ENCODE results near the gene ENPP6.

The ENPP6 gene

GRCh38 chr4:184189966-184190365, 27.7 kb downstream of the ENPP6 start:
- DNase-seq: no peak

- no peak for DNase-seq
Observed at GRCh38 chr4:184188443-184189400, 29.0 kb downstream of the ENPP6 start.

- no peak for DNase-seq
Observed at GRCh38 chr4:184177271-184177670, 40.4 kb downstream of the ENPP6 start.

- no peak for DNase-seq
Observed at GRCh38 chr4:184174571-184175488, 42.8 kb downstream of the ENPP6 start.

GRCh38 chr4:184171011-184171410, 46.7 kb downstream of the ENPP6 start:
- DNase-seq: no peak

GRCh38 chr4:184169225-184169867, 48.3 kb downstream of the ENPP6 start:
- no peak for DNase-seq

GRCh38 chr4:184168406-184169019, 49.2 kb downstream of the ENPP6 start:
- peak; percentile 61 to 73 for DNase-seq

- DNase-seq: no peak
Observed at GRCh38 chr4:184167576-184167975, 50.1 kb downstream of the ENPP6 start.

GRCh38 chr4:184166736-184167135, 50.9 kb downstream of the ENPP6 start:
- DNase-seq: no peak

- no peak for DNase-seq
Observed at GRCh38 chr4:184165291-184165690, 52.4 kb downstream of the ENPP6 start.

- peak; percentile 52 to 66 for DNase-seq
Observed at GRCh38 chr4:184163813-184164212, 53.9 kb downstream of the ENPP6 start.

GRCh38 chr4:184162596-184162995, 55.1 kb downstream of the ENPP6 start:
- no peak for DNase-seq

GRCh38 chr4:184157322-184157721, 60.4 kb downstream of the ENPP6 start:
- DNase-seq: no peak

- no peak for DNase-seq
Observed at GRCh38 chr4:184156163-184156920, 61.3 kb downstream of the ENPP6 start.

- no peak for DNase-seq
Observed at GRCh38 chr4:184154199-184154598, 63.5 kb downstream of the ENPP6 start.

- no peak for DNase-seq
Observed at GRCh38 chr4:184153781-184154180, 63.9 kb downstream of the ENPP6 start.

GRCh38 chr4:184151988-184152485, 65.6 kb downstream of the ENPP6 start:
- DNase-seq: no peak

GRCh38 chr4:184150102-184150839, 67.4 kb downstream of the ENPP6 start:
- no peak for DNase-seq

GRCh38 chr4:184148738-184149637, 68.7 kb downstream of the ENPP6 start:
- no peak for DNase-seq

All from inflammatory macrophage (primary cell).